SIG-M5 treated with dmso at 0.1 percent for 504 hours (cell line): Measurements from ENCODE around the gene PKNOX2.

Experiments used
- DNase-seq: peaks from one replicate; lab custom pipeline; 2025; ENCODE audit not compliant: unreplicated experiment; lab: John Stamatoyannopoulos, UW

The PKNOX2 gene

GRCh38 chr11:125401746-125402145 lies 237.2 kb downstream of the PKNOX2 start:
- DNase-seq = no peak

GRCh38 chr11:125402435-125402834 lies 237.9 kb downstream of the PKNOX2 start:
- no peak for DNase-seq

- DNase-seq = no peak
These were observed 239.7 kb downstream of the PKNOX2 start for GRCh38 chr11:125404157-125404810.

GRCh38 chr11:125404811-125405790 lies 240.6 kb downstream of the PKNOX2 start:
- peak; percentile 9 for DNase-seq

- DNase-seq = no peak
These were observed 242.5 kb downstream of the PKNOX2 start for GRCh38 chr11:125407046-125407445.

GRCh38 chr11:125408311-125408711 lies 243.8 kb downstream of the PKNOX2 start:
- DNase-seq = no peak

GRCh38 chr11:125410091-125410490 lies 245.5 kb downstream of the PKNOX2 start:
- no peak for DNase-seq

GRCh38 chr11:125412177-125412496 lies 247.6 kb downstream of the PKNOX2 start:
- no peak for DNase-seq

- no peak for DNase-seq
These were observed 248.0 kb downstream of the PKNOX2 start for GRCh38 chr11:125412509-125412908.

- DNase-seq = no peak
These were observed 248.7 kb downstream of the PKNOX2 start for GRCh38 chr11:125413226-125413625.

- DNase-seq = no peak
These were observed 249.6 kb downstream of the PKNOX2 start for GRCh38 chr11:125414121-125414520.

- no peak for DNase-seq
These were observed 252.7 kb downstream of the PKNOX2 start for GRCh38 chr11:125416981-125417935.

GRCh38 chr11:125418396-125418795 lies 253.8 kb downstream of the PKNOX2 start:
- DNase-seq = no peak

GRCh38 chr11:125422681-125423080 lies 258.1 kb downstream of the PKNOX2 start:
- DNase-seq = no peak

- no peak for DNase-seq
These were observed 258.8 kb downstream of the PKNOX2 start for GRCh38 chr11:125423247-125423849.

- DNase-seq = no peak
These were observed 261.1 kb downstream of the PKNOX2 start for GRCh38 chr11:125425601-125426000.

GRCh38 chr11:125426818-125427528 lies 262.4 kb downstream of the PKNOX2 start:
- no peak for DNase-seq

GRCh38 chr11:125428486-125429173 lies 264.1 kb downstream of the PKNOX2 start:
- DNase-seq = no peak

GRCh38 chr11:125429174-125429707 lies 264.7 kb downstream of the PKNOX2 start:
- peak; percentile 31 for DNase-seq
